Nucleus accumbens (tissue), 56 donors: ENCODE data around the gene CCDC141.

ENCODE experiments used
- DNase-seq, 56 donors: peaks; one replicate each; lab custom pipeline; 2025; lab: John Stamatoyannopoulos, UW

Gene CCDC141

DNA sequence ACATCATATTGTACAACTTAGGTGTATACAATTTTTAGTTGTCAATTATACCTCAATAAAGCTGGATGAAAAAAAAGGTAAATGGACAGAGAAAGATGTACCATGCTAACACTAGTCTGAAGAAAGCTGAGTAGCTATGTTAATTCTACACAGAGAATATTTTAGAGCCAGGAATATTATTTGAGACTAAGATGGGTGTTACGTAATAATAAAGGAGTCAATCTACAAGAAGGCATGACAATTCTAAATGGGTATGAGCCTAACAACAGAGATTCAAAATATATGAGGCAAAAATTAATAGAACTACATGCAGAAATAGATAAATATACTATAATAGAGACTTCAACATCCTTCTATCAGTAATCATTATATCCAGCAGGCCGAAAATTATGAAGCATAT, 69.1 kb downstream of the CCDC141 start:
- no peak for DNase-seq

DNA sequence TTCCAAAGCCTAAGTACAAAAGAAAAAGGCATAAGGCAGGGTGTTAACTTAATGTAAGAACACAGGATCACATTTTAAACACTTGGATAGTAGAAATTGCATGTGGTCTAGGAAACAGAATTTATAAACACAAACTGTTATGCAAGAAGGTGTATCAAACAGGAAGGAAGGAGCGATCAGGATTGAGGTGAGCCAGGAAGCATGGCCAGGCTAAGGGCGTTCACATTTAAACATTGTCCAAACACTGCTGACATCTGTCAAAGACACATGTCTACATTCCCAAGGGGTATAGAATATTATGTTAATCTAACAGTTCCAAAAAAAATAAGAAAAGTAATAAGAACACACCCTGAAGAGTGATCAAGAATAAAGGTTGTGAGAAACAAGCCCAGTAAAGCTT, 71.3 kb downstream of the CCDC141 start:
- no peak for DNase-seq

DNA sequence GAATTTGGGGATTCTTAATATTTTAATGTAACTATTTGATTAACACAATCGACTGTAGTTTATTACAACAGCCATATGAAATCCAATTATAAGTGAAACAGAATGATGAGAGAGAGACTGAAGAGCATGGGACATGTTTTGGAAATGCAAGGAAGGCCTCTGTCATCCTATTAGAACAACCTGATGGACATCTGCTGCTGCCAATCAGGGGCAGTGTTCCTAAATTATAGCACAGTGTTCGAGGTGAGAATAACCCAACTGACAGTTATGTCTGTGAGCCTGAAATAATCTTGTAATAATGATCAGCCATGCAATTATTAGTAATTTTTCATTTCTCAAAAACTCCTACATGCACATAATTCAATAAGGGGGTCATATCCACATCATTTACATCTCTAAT, 73.6 kb downstream of the CCDC141 start:
- no peak for DNase-seq

DNA sequence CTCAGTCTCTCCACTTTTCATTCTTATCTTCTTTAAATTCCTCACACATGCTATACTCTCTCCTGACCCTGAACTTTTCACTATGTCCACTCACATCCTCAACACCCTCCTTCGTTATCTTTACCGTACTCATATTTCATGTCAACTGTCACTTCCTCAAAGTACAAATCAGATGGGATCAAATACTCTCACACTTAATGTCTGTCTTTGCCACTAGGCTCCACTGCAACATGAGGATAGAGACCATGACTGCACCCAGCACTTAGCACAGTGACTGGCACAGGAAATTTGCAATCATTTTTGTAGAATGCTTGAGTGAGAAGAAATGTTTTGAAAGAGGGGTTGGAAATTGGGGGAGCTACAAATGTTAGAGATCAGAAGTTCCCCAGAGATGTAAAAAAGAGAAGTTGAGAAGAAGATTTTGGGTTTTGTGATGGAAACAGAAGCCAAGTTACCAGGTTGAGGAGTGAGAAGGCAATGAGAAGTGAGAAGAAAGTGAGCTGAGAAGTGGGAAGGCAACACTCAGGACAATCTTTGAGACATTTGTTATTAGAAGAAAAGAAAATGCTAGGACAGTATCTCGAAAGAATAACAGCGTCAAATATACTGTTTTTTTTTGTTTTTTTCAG, 87.0 kb downstream of the CCDC141 start:
- DNase-seq = no peak

DNA sequence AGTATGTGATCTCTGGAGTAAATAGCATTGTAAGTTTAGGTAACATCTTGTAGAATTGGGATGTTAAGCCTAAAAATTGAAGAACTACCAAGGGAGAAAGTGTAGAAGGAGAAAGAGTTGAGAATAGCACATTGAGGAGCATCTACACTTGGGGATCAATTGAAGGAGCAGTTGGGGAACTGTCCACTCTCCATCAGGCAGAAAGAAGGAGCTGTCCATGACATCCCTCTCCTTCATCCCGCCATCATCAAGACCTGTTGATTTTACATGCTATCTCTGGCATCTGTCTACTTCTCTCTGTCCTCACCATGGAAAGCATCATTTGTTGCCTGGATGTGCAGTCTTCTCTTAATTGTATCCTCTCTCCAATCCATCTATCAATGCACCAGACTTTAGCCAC, 87.8 kb downstream of the CCDC141 start:
- DNase-seq = no peak

DNA sequence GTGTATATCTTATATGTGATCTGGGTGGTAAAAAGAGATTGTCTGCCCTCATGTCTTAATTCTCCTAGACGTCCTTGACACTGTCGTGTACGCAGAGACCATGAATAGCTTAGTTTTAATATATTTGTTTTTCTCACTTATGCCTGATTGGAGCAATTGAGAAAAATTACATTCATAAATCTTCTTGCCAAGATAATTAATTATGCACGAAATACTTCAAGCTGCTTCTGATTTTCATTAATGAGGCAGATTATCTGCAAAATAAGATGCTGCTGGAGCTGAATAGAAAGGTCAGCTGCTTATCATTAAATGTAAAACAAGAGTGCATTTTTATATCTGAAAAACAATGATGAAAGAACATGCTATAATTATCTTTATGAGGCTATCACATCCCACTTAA, 95.9 kb downstream of the CCDC141 start:
- no peak for DNase-seq

DNA sequence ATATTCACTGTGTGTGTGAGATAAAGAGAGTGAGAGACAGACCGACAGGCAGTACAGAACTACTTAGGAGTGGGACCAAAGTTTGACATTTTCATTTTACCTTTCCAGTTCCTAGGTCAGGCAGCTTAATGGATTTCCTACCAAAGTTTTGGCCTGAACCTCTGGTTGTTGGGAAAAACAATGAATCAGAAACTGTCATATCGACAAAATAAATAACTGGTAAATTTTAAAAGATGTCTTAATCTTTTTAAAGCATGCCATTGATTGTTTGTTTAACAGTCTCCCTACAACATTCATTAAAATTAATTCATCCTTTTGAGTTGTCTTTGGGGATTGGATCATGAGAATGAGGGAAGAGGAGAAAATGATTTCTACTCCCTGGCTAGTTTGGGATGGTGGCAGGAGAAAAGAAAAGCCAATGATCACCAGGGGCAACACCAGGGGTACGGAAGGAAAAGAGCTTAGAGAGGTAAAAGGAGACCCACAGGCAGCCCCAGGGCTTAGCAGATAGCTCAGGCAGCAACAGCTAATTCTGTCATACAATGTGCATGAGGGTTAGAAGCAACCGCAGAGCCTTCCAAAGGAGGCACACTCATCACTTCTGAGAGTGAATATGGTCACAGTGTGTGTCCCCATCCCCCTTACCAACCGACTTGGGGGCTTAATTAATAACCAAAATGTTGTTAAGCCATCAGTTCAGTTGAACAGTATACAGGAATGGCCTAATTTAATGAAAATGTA, 98.5 kb downstream of the CCDC141 start:
- no peak for DNase-seq

DNA sequence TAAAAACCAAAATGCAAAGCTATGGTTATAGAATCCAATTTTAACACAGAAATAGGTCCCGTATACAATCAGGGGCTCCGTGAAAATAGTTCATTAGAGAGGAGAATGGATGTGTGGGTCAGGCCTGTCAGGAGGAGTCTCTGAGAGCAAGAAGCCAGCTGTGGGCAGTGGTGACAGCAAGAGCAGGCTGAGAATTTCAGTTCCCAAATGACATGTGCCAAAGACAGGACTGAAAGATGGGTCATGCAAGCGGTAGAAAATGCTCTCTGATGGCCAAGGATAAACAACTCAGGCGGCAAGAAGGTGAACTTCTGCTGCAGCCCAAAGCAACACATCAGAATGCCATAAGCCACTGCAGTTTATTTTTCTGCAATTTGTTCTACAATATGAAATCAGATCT, 100.4 kb downstream of the CCDC141 start:
- DNase-seq = no peak

DNA sequence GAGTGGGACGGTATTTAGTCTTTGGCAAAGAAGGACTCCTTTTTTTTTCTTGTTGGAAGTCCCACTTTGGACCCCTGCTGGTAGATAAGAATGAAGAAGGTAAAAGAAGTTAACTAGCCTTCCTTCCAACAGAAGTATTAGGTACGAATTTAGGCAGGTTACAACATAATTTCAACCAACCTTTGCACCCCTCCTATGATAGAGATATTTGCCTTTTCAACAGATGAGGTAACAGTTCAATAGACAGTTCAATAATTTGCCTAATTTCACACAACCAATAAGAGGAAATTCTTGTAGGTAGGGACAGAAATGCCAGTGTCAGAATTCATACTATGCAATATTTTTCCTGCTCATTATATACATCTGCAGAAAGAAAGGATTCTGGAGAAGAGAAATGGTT, 100.8 kb downstream of the CCDC141 start:
- no peak for DNase-seq

DNA sequence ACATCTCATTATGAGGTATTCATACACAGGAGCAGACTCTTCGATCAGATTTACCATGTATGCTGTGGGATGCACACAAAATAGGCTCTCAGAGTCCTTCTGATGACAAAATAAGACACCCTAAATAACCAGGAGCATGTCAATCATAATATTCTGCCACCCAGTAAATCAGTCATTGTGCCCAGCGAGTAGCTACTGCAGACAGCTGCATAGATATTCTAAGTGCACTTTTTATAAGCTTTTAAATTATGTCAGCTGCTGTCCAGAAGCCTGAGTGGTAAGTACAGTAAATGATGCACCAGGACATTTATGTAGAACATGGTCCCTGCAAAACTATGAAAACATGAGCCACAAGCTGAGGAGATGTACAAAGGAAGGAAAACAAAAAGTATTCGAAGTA, 102.9 kb downstream of the CCDC141 start:
- DNase-seq = no peak

DNA sequence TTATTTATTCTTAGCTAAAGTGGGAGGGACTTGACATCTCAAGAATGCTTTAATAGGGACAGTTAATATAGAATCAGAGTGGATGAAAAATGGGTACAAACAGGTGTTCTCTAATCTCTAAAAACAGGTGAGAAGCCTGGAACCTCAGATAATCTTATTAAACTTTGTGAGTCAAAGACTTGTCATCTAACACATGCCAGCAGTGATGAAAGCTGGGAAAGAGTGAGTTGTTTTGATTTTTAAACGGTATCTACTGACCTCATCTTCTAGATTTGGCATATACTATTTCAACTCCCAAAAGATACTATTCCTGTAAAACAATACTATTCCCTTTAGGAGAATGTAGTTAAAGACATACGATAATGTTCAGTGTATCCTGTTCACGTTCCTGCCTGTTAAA, 103.4 kb downstream of the CCDC141 start:
- DNase-seq = no peak

DNA sequence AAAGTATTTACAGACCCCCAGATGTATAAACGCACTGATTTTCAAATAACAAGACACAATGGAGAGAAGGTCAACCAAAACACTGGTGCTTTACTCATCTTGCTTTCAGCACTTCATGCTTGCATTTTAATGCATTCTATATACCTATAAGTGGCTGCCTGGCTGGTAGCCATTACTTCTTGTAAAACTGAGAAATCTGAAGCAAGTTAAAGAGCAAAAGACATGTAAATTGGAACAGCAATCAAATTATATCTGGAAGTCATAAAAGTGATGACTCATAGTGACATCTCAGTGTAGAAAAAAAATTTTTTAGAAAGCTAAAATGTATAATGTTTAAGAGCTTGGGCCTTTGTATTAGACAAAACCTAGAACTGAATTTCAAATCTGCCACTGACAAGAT, 106.2 kb downstream of the CCDC141 start:
- no peak for DNase-seq

DNA sequence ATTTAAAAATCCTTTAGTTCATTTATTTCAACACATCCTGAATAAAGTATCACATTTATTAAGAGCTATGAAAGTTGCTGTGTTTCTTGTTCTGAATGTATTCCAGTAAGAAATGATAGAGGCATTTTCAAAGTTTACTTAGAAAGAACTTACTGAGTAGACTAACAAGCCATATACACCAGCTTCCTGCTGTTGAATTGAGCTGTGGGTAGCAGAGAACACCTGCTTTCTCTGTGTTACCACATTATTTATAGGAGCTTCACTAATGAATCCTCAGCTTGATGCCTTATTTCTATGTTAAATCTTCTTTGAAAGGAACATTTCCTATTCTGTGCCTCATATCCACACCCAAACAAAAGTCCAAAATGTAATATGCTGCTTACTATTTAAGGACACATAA, 115.4 kb downstream of the CCDC141 start:
- DNase-seq = no peak

DNA sequence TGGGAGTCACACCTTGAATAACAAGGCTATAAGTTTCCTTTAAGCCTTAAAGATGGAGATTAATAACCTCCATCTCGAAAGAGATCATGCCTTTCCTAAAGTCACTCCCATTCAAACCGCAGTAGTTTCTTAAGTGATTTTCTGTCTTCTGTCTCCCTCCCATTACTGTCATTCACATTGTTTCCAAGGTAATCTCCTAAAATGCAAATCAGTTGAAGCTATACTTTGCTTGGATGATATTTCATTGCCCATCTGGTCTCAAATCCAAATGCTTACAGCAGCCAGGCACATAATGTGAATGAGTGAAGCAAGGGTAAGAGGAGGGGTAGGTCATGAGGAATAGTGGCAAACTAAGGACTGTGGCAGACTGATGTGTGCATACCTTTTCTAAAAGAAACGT, 116.4 kb downstream of the CCDC141 start:
- DNase-seq = no peak

DNA sequence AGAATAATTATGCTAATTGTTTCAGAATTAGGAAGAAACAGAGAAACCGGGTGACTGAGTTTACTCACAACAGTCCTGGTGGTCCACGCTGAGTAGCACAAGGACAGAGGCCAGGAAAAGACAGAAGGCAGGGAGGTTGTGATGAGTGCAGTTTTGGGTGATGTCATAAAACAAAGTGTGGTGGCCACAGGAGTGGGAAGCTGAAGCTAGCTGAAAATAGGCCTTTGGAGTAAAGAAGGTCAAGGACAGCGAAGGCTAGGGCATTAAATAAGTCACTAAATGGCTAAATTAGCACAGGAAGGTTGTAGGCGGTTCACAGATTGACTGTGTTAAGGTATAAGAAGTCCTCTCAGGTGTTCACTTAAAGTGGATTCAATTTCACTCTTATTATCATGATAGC, 121.9 kb downstream of the CCDC141 start:
- DNase-seq = no peak

DNA sequence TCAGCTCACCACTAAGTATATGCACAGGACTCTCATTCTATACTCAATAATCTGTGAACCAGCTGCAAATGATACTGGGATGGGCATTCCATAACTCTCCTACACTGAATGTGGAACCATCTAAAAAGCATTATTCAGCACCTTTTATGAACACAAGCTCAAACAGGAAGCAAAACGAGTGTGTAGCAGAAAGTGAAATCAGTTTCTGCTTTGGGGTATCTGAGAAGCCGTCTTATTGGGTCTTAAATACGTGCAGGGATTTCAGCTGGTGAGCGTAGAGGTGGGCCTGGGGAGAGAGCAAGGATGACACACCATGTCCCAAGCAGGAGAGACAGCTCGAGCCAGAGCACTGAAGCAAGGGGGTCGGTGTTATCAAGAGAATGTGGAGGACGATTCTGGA, 122.8 kb downstream of the CCDC141 start:
- DNase-seq = no peak

DNA sequence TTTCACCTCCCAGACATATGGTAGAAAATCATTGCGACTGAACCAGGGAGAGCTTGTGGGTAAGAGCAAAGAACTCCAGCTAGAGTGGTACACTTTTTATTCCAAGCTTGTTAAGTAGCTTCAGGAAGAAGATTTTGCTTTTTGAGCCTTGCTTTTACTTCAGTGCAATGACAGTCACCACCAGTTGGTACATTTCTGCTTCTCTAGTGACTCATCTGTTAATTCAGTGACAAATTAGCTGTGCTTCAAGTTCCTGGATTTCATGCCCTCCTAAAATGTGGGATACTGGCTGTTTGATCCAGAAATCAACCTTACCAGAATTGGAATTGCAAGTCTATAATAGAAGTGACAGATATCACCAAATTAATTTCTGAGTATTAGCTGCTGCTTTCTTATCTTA, 125.1 kb downstream of the CCDC141 start:
- DNase-seq = peak in 1 of 56 donors; percentile 31

DNA sequence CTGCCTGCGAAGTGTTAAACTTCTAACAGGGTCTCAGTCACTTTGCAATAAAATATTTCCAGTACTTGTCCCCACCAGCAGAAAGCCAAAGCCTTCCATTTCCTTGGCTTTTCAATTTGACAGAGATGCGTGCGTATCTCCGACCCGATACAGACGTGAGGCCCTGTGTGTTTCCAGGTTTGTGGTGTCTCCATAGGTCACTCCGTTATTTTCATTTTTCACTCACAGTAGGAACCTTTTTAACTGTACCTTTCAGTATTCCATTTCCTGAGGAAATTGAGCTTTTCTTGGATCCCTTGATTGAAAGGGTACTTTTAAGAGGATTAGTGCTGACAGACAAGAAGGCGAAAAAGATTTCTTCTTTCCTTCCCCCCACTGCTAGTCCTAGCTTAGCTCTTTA, 126.4 kb downstream of the CCDC141 start:
- DNase-seq = no peak

DNA sequence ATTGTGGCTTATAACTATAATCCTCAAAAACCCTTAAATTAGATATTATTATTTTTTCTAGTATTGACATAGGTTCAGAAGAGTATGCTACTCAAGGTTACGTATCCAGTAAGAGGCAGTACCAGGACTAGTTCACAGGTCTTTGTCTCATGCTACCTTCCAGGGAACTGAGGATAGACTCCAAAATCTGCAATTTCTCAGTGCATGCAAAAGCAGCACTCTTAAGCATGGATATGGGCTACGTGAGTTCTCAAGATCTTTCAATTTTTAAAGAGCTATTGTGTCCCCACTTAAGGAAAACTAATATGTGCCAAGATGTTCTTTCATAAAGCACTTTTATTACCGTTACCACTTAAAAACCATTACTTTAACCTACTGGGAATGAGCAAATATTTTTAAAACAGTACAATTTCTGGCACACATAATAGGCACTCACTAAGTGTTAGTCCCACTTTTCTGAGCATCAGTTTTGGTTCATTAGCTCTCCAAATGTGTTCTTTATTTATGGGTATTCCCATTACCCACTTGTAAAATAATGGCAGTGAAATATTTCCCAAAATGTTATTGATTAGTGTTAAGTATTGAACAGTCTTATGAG, 128.9 kb downstream of the CCDC141 start:
- DNase-seq = no peak

DNA sequence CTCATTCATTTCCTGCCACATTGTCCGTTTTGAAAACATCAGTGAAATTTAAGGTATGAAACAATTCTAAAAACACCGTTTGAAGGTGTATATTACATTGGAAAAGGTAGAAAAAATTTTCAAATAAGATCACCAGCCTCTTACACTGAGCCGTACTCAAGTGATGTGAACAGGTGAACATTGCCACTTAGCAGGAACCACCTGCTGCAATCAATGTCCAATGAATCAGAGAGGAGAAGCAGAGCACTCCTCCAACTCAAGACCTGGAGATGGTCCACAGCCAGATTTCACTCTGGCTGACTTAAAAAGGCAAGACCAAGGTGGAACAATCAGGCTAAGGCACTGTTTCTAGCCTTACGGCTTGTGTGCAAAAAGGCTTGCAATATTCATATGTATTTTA, 132.4 kb downstream of the CCDC141 start:
- no peak for DNase-seq

DNA sequence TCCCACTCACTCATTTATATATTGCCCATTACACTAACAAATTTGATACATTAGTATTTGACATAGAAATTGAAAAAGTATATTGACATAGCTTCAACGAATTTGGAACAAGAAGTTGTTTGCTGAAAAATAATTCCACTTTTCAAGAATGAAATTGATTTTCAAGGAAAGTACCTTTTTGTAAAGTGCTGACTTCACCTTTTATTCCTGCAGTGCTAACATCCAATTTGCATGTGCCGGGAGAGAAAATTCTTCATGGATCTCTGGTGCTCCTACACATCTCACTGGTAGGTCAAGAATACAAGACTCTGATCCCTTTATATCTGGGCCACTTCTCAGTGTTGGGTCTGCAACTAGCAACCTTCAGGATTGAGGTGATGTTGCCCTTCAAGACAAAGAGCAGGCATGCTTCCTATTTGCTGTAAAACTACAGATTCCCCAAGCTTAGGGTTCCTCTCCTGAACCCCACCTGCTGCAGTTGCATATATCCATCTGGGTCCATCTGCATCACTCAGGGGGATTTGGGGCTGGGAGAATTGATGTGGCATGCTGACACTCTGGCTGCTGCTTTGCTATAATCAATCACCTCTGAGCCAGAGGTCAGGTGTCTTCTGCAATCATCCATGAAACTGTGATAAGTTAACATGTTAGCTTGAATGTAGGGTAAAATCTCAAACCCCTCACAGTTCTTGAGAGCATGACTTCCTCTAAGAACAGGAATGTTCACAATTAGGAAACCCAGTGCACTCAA, 134.3 kb downstream of the CCDC141 start:
- DNase-seq = no peak
